Endothelial cell of umbilical vein (primary cell): ENCODE measurements around the gene CAMK2D. TPM values are rescaled to one million over a fixed set of nuclear protein-coding genes. Genes with fewer than 3 reads are reported as not detected.

ENCODE experiments used
- BruUV-seq: library from RNA; stranded (reverse); fragments of 400-500 nt; replicated peaks from 2 replicates; lab custom pipeline; 2021; lab: Mats Ljungman, UMichigan
- CTCF ChIA-PET: fragments of 300-600, 350-600 bp; sonication (Branson Sonifier 250); formaldehyde crosslinking; loops from one replicate; lab custom pipeline; 2021; ENCODE audit warnings: antibody characterized with exemption, inconsistent platforms; lab: Charles Lee
- POLR2A ChIA-PET: fragments of 300-600, 350-600 bp; sonication (Branson Sonifier 250); formaldehyde crosslinking; loops from one replicate; lab custom pipeline; 2021; ENCODE audit warnings: antibody characterized with exemption, inconsistent platforms; lab: Charles Lee
- DNase-seq: peaks from one replicate; pipeline ENCODE4 v3.0.0-alpha.2; 2011; ENCODE audit warnings: low read depth, low spot score
- FAIRE-seq: peaks from 2 replicates; lab custom pipeline; 2011; peaks lifted over from hg19 to GRCh38; lab: Jason Lieb, UNC
- H2AFZ ChIP-seq: 2 replicates; pipeline ENCODE4 v1.6.0; 2012; ENCODE audit warnings: low read depth, low read length, control low read depth, inconsistent platforms
- H3K27ac ChIP-seq: 2 replicates; pipeline ENCODE4 v1.5.1; 2011; ENCODE audit warnings: low read depth, mild to moderate bottlenecking, control low read depth, low read length, moderate library complexity; ENCODE audit not compliant: insufficient read depth
- H3K27me3 ChIP-seq, 2 experiments: 2 replicates each; pipeline versions ENCODE4 v1.6.0 to v1.6.1; 2011; ENCODE audit warnings: low read length in 2 of 2, mixed read lengths in 1 of 2; ENCODE audit not compliant: control insufficient read depth in 2 of 2, insufficient read depth in 2 of 2
- H3K36me3 ChIP-seq, 2 experiments: 2 replicates in 1 of 2; 3 replicates in 1 of 2; pipeline ENCODE4 v1.5.1; 2011; ENCODE audit warnings: low read length in 2 of 2, mild to moderate bottlenecking in 1 of 2, moderate library complexity in 1 of 2; ENCODE audit not compliant: control insufficient read depth in 2 of 2, insufficient read depth in 2 of 2; ENCODE audit errors: extremely low read depth in 1 of 2
- H3K4me1 ChIP-seq: 3 replicates; pipeline ENCODE4 v1.5.1; 2011; ENCODE audit warnings: mild to moderate bottlenecking, low read length; ENCODE audit not compliant: control insufficient read depth, insufficient read depth; ENCODE audit errors: extremely low read depth
- H3K4me2 ChIP-seq: 2 replicates; pipeline ENCODE4 v1.6.1; 2011; ENCODE audit warnings: low read length, control low read depth, mixed read lengths; ENCODE audit not compliant: insufficient read depth
- H3K4me3 ChIP-seq, 3 experiments: fragments of 200-600 bp in 1 of 3; sonication (generic), shearing (Covaris generic) in 1 of 3; replicated peaks in 1 of 3; 2 replicates each; pipeline ENCODE4 v1.5.1; 2011 to 2016; ENCODE audit warnings: control low read depth in 3 of 3, low read length in 3 of 3, mild to moderate bottlenecking in 2 of 3, inconsistent platforms in 1 of 3, low read depth in 1 of 3, moderate library complexity in 1 of 3; ENCODE audit not compliant: insufficient read depth in 1 of 3
- H3K79me2 ChIP-seq: 2 replicates; pipeline ENCODE4 v1.6.0; 2012; ENCODE audit warnings: low read length, inconsistent platforms; ENCODE audit not compliant: control insufficient read depth, insufficient read depth
- H3K9ac ChIP-seq: replicated peaks from 2 replicates; pipeline ENCODE3; 2011; ENCODE audit warnings: low read length, control low read depth; ENCODE audit not compliant: insufficient read depth; ENCODE audit errors: extremely low read depth
- H3K9me1 ChIP-seq: replicated peaks from 3 replicates; pipeline ENCODE4 v1.6.0; 2011; ENCODE audit warnings: mild to moderate bottlenecking, low read length; ENCODE audit not compliant: control insufficient read depth, insufficient read depth; ENCODE audit errors: extremely low read depth
- H3K9me3 ChIP-seq: replicated peaks from 2 replicates; pipeline ENCODE4 v1.5.1; 2012; ENCODE audit warnings: low read length, inconsistent platforms; ENCODE audit not compliant: control insufficient read depth, insufficient read depth
- H4K20me1 ChIP-seq: replicated peaks from 2 replicates; pipeline ENCODE3; 2011; ENCODE audit warnings: mild to moderate bottlenecking, low read length; ENCODE audit not compliant: control insufficient read depth, insufficient read depth; ENCODE audit errors: extremely low read depth
- EZH2 ChIP-seq: IDR thresholded peaks from 2 replicates; pipeline ENCODE4 v1.6.1; 2012; ENCODE audit warnings: borderline replicate concordance, low read depth, mild to moderate bottlenecking, moderate library complexity, low read length, inconsistent platforms; ENCODE audit not compliant: severe bottlenecking
- FOS ChIP-seq: IDR thresholded peaks from 2 replicates; pipeline ENCODE4 v1.6.1; 2011; ENCODE audit warnings: mild to moderate bottlenecking, low read length, moderate library complexity, borderline replicate concordance; ENCODE audit not compliant: insufficient read depth
- GATA2 ChIP-seq: IDR thresholded peaks from 2 replicates; pipeline ENCODE4 v1.7.0; 2011; ENCODE audit warnings: low read depth, mild to moderate bottlenecking, moderate library complexity, mixed read lengths, low read length; ENCODE audit not compliant: insufficient read length, insufficient read depth
- JUN ChIP-seq: IDR thresholded peaks from 2 replicates; pipeline ENCODE4 v1.6.1; 2011; ENCODE audit warnings: borderline replicate concordance, low read depth; ENCODE audit not compliant: insufficient read length, insufficient read depth
- MYC ChIP-seq: IDR thresholded peaks from one replicate; pipeline ENCODE4 v1.6.1; 2011; ENCODE audit warnings: mild to moderate bottlenecking, low read depth, low read length
- POLR2AphosphoS5 ChIP-seq: IDR thresholded peaks from 2 replicates; pipeline ENCODE4 v1.6.1; 2012; ENCODE audit warnings: low read depth, mild to moderate bottlenecking, control low read depth, low read length, moderate library complexity; ENCODE audit not compliant: insufficient read depth
- dilution Hi-C: fragments of 300-500 bp; cut with MboI; formaldehyde crosslinking; loops from one replicate; pipeline ENCODE4 v1.15.0; 2019; ENCODE audit warnings: low sequenced_read_pairs; ENCODE audit not compliant: extremely low pct_ligation_motif_present
- intact Hi-C: fragments of 100-400 bp; cut with micrococcal nuclease; formaldehyde crosslinking; loops from one replicate; pipeline ENCODE4 v1.10.0; 2022
- polyA plus RNA-seq, 4 experiments: library from polyadenylated mRNA; depleted of rRNA in 3 of 4; stranded (reverse) in 3 of 4; unstranded in 1 of 4; fragments of >200 nt; gene quantifications; 2 replicates each; pipeline versions ENCODE4 v1.2.1 to v1.2.3, GENCODE V29; 2011 to 2012; ENCODE audit warnings: missing spikeins in 1 of 4
- total RNA-seq: library from RNA; stranded (reverse); gene quantifications from 2 replicates; pipeline ENCODE4 v1.2.3, GENCODE V29; 2021
- TF ChIP-seq, protein P1 (sequence below): IDR thresholded peaks from 2 replicates; pipeline ENCODE4 v1.6.1; 2011; ENCODE audit not compliant: insufficient read depth, insufficient read length

CAMK2D gene
- total and polyA plus RNA-seq, 2 donors (not counting 3 experiments of a cell fraction or from before 2014, with no cell fraction given): 10.4 to 30.7 TPM

- TF ChIP-seq MYC (no peak), EZH2 (no peak), POLR2AphosphoS5 (no peak), FOS (no peak), GATA2 (no peak)
- TF ChIP-seq, protein P1, sequence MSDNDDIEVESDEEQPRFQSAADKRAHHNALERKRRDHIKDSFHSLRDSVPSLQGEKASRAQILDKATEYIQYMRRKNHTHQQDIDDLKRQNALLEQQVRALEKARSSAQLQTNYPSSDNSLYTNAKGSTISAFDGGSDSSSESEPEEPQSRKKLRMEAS: no peak
- no peak overlapping the region for H2AFZ ChIP-seq
- H3K4me2 ChIP-seq: no peak overlapping the region
- DNase-seq: no peak
- ChIA-PET POLR2A (no interaction called here), CTCF (interaction anchor here (2.3 kb wide), 1 partner anchor 19 kb away, joined by 5 read pairs; no protein-coding TSS in a partner anchor)
- H3K4me3 ChIP-seq: no peak overlapping the region
- H3K27ac ChIP-seq: no peak overlapping the region
- H3K9ac ChIP-seq: no peak overlapping the region
- no peaks in the 10 kb centered on the region for H4K20me1 ChIP-seq
- no peak for FAIRE-seq
- intact Hi-C loops: no loop called here
- BruUV-seq: no TSS peak
- H3K9me1 ChIP-seq: no peaks in the 10 kb centered on the region
- no peaks in the 10 kb centered on the region for H3K27me3 ChIP-seq
- dilution Hi-C loops: no loop called here
- no peaks in the 10 kb centered on the region for H3K79me2 ChIP-seq
- H3K4me1 ChIP-seq: no peaks in the 10 kb centered on the region
- H3K9me3 ChIP-seq: no peaks in the 10 kb centered on the region
- H3K36me3 ChIP-seq: no peaks in the 10 kb centered on the region
Measured at GRCh38 chr4:113691676-113692075, 69.9 kb downstream of the CAMK2D start.

DNA sequence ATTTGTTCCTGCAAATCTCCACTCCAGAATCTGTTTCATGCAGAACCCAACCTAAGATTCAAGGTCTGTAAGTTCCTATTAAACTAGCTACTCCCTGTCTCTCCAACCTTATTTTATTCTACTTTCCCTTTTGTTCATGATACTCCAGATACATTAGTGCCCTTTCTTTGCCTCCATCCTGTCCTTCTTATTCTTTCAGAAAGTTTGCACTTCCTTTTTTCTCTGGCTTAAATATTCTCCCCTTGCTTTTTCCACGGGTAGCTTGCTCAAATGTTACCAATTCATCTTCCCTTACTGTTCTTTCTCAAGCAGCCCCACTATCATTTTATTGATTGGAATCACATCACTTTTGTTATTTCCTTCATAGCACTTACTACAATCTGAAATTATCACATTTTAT lies 72.1 kb downstream of the CAMK2D start:
- H3K4me2 ChIP-seq: no peak overlapping the region
- no peak overlapping the region for H3K27ac ChIP-seq
- no peaks in the 10 kb centered on the region for H3K36me3 ChIP-seq
- FAIRE-seq (no peak), DNase-seq (no peak)
- intact Hi-C loops (no loop called here), dilution Hi-C loops (no loop called here)
- ChIA-PET POLR2A (no interaction called here), CTCF (interaction anchor here (1.1 kb wide), 1 partner anchor 11 kb away, joined by 3 read pairs; no protein-coding TSS in a partner anchor)
- H3K79me2 ChIP-seq: no peaks in the 10 kb centered on the region
- no TSS peak for BruUV-seq
- no peaks in the 10 kb centered on the region for H3K9me3 ChIP-seq
- no peaks in the 10 kb centered on the region for H4K20me1 ChIP-seq
- no peaks in the 10 kb centered on the region for H3K27me3 ChIP-seq
- H3K9me1 ChIP-seq: no peaks in the 10 kb centered on the region
- H2AFZ ChIP-seq: no peak overlapping the region
- TF ChIP-seq GATA2 (no peak), POLR2AphosphoS5 (no peak), JUN (no peak), EZH2 (no peak), MYC (no peak)
- H3K9ac ChIP-seq: no peak overlapping the region
- no peak overlapping the region for H3K4me3 ChIP-seq
- H3K4me1 ChIP-seq: no peaks in the 10 kb centered on the region
